IPS-11a (cell line): Measurements from ENCODE around the gene SLAMF9.
A peak's percentile ranks its signal among the peaks of the same experiment; 100 is the strongest.

ENCODE experiments used
- H3K4me3 ChIP-seq: one replicate; pipeline ENCODE4 v1.5.1; 2013; ENCODE audit warnings: low read depth, low read length, control low read depth

Gene SLAMF9

GRCh38 chr1:159947942-159948341 lies 6.1 kb downstream of the SLAMF9 start:
- no peak overlapping the region for H3K4me3 ChIP-seq

- peak overlapping the region; percentile 73 for H3K4me3 ChIP-seq
These were observed 7.5 kb downstream of the SLAMF9 start for GRCh38 chr1:159946242-159947187.

- peak within 1 kb of the TSS; percentile 73 for H3K4me3 ChIP-seq
These were observed 8.4 kb downstream of the SLAMF9 start, which contains the start of gene IGSF9 for GRCh38 chr1:159945483-159946241. Gene IGSF9, minus strand, starts transcription at chr1:159945613. Its CDS starts 2,159 bp downstream, at chr1:159943454.

- H3K4me3 ChIP-seq: peak overlapping the region; percentile 73
These were observed 9.2 kb downstream of the SLAMF9 start for GRCh38 chr1:159944623-159945455.

- H3K4me3 ChIP-seq: no peak overlapping the region
These were observed 10.0 kb downstream of the SLAMF9 start for GRCh38 chr1:159943908-159944622.

GRCh38 chr1:159943278-159943640 lies 10.8 kb downstream of the SLAMF9 start:
- H3K4me3 ChIP-seq: no peak overlapping the region

GRCh38 chr1:159942632-159943277 lies 11.3 kb downstream of the SLAMF9 start:
- no peak overlapping the region for H3K4me3 ChIP-seq

GRCh38 chr1:159941591-159942560 lies 12.2 kb downstream of the SLAMF9 start:
- no peak overlapping the region for H3K4me3 ChIP-seq

GRCh38 chr1:159941141-159941540 lies 12.9 kb downstream of the SLAMF9 start:
- H3K4me3 ChIP-seq: no peak overlapping the region

- H3K4me3 ChIP-seq: no peak overlapping the region
These were observed 13.9 kb downstream of the SLAMF9 start for GRCh38 chr1:159940006-159940620.

- H3K4me3 ChIP-seq: no peak overlapping the region
These were observed 14.4 kb downstream of the SLAMF9 start for GRCh38 chr1:159939678-159940002.

- H3K4me3 ChIP-seq: no peak overlapping the region
These were observed 14.9 kb downstream of the SLAMF9 start for GRCh38 chr1:159938905-159939677.

- H3K4me3 ChIP-seq: no peak overlapping the region
These were observed 15.7 kb downstream of the SLAMF9 start for GRCh38 chr1:159938211-159938852.

GRCh38 chr1:159937054-159937750 lies 16.8 kb downstream of the SLAMF9 start:
- no peak overlapping the region for H3K4me3 ChIP-seq

- no peak overlapping the region for H3K4me3 ChIP-seq
These were observed 17.6 kb downstream of the SLAMF9 start for GRCh38 chr1:159936273-159936904.

- no peak overlapping the region for H3K4me3 ChIP-seq
These were observed 18.2 kb downstream of the SLAMF9 start for GRCh38 chr1:159935719-159936272.
